Stimulated activated CD8-positive, alpha-beta memory T cell treated with anti-CD3 and anti-CD28 coated beads, Interleukin-7, amount 100 ng/mL, for 1 hour (primary cell): ENCODE results near the gene MPPE1.
"Not testable (repeated sequence)": the region's sequence is repeated elsewhere in the genome, so short reads cannot be mapped to it uniquely, and the experiment has no call there.

Experiments
- DNase-seq, 2 donors: peaks; one replicate each; pipeline ENCODE4 v3.0.0-alpha.2; 2020; ENCODE audit warnings: low read depth in 2 of 2

MPPE1 gene, protein sequence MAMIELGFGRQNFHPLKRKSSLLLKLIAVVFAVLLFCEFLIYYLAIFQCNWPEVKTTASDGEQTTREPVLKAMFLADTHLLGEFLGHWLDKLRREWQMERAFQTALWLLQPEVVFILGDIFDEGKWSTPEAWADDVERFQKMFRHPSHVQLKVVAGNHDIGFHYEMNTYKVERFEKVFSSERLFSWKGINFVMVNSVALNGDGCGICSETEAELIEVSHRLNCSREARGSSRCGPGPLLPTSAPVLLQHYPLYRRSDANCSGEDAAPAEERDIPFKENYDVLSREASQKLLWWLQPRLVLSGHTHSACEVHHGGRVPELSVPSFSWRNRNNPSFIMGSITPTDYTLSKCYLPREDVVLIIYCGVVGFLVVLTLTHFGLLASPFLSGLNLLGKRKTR

DNA sequence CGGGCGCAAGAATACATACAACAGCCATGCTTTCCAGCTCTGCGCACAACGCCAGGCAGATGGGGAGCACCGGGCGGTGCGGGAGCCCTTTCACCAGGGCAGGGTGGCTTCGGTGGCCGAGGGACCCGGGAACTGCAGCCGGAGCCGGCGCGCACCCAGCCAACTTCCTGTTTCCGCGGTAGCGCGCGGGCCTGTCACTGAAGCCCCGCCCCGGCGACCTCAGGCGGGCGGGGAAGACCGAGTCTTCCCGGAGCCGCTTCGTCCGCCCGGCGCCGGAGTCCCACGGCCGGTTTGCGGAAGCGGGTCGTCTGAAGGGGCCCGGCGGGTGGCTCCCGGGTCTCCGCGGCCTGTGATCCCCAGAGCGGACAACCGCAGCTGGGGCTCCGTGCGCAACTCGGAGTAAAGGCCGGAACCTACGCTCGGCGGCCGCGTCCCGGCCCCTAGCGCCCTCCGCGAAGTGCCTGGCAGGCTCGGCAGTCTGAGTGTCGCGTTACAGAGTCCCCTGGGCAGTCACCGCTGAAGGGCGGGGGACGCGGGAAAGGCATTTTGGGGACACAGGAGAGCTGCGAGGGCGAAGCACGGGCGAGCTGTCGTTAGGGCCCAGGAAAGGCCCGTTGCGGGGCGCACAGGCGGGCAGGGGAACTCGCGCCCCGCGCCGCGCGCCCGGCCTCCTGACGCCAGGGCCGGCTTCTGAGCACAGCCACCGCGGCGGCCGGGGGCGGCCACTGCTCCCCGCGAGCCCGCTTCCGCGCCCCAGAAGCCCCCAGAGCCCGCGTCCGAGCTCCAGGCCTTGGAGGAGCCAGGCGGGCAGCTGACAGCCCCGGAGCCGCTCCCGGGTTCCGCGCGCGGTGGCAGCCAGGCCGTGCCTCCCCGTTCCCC lies at the start of gene MPPE1:
Gene MPPE1 (minus strand): TSS at position 136 of the 879 bp plus-strand sequence. CDS start 11,053 bp downstream, outside the sequence.
- peak; percentile 65 to 67 for DNase-seq

DNA sequence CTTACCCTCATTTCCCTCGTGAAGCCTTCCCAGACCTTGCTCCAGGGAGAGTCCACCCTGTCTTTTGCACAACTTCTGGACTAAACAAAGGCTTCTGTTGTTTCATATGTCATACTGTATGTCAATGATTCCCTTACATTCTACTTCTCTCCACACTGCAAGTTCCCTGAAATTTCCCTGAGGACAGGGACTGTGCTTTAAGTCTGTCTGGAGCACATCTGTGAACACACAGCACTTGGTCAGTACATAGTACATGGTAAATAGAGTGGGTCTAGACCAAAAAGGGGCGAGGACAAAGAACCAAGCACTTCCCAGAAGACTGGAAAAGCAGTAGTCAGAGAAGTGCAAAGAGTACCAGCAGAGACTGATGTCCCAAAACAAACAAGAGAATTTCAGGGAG lies 49.5 kb upstream of the MPPE1 start:
- no peak for DNase-seq

DNA sequence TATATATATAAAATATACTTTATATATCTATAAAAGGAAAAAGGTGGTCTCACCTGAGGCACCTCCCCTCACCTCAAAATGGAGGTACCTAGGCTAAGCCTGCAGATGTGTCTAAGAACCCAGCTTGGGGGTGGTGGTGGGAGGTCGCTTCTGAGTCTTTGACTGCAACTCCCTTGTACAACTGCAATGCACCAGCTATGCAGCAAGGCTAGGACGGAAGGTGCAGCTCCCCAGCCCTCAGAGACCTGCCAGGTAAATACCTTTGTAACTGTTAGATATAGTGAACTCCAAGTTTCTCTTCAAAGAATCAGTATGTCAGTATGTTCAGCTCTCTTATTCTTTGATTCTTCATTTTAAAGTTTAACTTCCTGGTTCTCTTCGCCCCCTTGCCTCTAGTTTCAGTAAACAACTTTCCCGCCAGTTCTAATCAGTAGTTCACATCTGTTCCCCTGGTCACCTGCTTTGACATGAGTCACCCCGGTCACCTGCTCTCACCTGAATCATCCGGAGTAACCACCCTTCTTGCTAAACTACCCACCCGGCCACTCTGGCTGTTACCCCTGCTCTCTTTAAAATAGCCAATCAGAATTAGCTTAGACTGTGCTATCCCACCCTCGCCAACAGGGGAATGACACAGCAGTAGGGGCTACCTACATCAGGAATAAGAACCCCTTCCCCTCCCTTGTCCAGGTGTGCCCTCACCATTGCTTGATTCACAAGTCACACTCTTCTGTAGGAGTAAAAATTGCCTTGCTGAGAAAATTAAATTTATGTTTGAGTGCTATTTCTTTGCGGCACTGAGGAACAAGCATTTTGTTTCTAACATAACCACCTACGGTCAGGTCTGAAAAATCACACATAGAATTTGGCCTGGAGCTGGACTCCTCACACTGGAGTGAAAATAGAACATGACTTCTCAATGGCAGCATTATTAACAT lies 48.5 kb upstream of the MPPE1 start:
- no peak for DNase-seq

DNA sequence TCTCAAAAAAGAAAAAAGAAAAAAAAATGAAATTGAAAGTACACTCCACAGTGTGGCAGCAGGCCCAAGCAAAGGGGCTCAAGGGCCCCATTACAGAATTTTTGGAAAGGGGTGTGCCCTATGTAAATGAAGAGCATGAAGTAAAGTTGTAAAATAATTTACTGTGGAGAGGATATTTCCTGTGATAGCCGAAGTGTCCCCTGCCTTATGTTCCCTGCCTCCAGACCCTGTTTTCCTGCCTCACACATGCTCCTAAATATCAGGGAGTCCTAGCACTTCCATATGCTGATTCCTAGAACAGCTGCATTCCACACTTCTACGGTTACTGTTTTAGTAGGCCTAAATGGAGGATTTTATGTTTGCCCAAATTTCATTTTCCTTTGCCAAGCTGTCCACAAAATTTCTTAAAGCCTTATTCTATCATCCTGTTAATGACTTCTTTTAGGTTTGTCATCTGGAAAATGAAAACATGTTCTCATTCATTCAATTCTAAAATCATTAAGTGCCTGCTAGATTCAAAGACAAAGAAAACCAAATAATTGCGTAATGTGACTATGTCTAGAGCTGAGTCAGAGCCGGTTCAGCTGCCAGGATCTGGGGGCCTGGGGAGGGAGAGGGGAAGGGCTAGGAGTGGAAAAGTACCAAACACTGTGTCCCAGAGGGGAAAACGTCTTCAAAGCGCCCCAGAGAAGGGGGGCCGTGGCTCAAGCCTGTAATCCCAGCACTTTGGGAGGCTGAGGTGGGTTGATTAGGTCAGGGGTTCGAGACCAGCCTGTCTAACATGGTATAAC lies 47.3 kb upstream of the MPPE1 start:
- DNase-seq: no peak

DNA sequence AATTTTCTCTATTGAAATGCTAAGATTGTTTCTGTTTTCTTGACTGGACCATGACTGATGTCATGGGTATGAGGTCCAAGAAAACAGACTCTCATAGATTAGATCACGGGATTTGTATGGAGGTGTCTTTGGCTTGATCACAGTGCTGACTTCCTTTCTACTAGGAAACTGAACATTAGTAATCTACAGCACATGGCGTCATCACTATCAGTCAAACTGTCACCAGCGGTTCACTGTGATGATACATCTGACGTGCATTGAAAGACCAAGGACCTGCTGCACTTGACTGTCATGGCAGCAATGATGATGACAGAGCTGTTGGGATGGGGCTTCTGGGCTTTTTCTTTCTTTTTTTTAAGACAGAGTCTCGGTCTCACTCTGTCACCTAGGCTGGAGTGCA lies 45.0 kb upstream of the MPPE1 start:
- DNase-seq: no peak

DNA sequence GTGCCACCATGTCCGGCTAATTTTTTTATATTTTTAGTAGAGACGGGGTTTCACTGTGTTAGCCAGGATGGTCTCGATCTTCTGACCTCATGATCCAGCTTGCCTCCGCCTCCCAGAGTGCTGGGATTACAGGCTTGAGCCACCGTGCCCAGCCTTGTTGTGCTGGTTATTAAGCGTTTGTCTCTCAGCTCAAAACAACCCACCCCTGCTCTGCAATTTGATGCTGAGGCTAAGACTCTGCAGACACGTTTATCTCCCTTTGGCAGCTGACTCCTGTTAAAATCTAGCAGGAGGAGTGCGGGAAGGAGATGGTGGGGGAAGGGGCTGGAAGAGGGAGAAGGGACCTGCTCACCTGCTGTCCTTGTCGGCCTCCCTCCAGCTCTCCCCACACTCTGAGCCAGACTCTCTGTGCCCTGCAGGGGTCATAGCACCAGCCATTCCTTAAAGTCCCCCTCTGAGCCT lies 43.3 kb upstream of the MPPE1 start:
- DNase-seq: no peak

DNA sequence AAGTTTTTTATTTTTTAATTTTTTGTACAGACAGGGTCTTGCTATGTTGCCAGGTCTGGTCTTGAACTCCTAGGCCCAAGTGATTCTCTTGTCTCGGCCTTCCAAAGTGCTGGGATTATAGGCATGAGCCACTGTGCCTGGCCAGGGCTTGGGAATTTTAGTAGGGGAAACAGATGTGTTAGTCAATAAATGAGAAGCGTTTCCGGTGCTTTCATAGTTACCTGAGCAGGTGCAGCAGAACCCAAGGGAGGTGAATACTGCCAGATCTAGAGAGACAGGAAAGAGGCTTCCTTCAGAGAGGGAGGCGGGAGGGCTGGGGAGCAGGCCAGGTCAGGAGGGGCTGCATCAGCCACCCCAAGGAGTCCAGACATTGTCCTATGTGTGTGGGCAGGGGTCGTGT lies 42.7 kb upstream of the MPPE1 start:
- no peak for DNase-seq

DNA sequence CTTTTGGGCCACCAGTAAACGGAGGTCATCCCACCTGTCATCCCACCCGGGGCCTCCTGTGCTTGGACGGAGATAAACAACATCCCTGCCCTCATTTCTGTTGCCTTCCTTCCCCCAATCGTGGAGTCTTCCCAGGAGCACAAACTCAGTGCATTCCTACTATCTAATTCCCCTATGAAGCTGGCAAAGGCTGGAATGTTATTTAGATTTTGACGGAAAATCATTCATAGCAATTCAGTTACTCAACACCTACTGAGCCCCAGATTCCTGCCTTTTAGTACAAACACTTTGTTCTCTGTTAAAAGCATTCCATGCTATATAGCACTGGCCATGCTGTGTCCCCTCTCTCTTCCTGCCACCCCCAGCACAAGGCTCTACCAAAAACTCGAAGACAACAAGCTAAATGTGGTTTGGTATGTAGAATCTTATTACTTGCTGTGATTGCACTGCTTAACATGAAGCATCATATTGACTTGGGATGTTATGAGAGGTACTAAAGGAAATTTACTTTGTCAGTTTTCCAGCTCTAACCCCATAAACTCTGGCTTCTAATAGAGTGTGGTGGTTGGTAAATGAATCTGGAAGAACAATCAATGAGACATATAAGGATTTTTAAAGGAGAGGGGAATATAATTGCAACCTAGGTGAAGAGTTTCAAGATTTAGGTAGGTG lies 40.9 kb upstream of the MPPE1 start:
- no peak for DNase-seq

DNA sequence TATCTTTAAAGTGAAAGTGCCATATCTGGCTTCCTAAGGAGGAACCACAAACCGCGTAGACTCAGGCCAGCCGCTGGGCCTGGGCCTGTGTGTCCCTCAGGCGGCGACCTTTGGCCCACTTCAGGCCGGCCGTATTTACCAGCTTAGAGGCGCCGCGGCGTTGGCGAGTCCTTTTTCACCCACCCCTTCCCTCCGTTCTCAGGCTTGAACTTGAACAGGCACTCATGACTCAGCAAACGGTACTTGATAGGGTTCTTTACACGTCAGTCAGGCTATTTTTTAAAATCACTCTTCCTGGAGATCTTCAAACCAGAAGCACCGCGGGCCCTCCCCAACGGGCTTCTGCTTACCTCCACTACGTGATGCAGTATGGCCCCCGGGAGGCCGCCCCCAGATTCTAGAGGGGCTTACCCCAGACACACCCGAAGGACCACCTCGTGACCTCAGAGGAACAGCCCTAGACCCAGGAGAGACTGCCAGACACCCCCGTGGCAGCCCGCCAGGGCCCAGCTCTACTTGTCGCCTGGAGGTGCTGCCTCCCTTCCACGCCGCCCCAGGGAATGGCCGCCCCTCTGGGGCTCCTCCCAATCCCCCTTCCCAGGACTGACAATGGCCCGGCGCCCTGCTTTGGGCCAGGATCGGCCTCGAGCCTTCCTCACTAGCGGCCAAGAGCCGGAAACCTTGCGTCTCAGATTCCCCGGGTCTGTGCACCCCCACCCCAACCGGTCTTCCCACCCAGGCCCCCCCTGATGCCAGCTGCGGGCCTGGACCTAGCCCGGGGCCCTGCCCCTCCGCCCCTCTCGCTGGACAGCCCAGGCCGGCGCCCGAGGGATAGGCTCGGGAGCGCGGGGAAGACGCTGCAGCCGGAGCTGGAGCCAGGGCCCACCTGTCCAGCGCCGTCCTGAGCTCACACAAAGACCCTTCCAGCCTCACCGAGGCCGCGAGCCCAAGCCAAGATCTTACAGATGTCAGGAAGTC lies 39.4 kb upstream of the MPPE1 start:
- peak; percentile 4 to 29 for DNase-seq

DNA sequence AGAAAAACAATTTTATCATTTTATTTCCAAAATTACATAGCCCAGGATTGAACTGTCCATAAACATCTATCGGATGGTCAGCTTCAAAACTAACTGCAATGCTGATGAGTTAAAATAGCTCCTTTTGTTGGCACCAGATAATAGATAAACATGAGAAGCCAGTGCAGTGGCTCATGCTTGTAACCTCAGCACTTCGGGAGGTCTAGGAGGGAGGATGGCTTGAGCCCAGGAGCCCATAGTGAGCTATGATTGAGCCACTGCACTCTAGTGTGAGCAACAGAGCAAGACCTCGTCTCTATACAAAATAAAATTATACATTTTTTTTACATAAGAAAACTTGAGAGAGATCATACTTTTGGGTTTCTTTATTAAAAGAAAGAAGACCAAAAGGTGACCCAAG lies 38.6 kb upstream of the MPPE1 start:
- DNase-seq: no peak

DNA sequence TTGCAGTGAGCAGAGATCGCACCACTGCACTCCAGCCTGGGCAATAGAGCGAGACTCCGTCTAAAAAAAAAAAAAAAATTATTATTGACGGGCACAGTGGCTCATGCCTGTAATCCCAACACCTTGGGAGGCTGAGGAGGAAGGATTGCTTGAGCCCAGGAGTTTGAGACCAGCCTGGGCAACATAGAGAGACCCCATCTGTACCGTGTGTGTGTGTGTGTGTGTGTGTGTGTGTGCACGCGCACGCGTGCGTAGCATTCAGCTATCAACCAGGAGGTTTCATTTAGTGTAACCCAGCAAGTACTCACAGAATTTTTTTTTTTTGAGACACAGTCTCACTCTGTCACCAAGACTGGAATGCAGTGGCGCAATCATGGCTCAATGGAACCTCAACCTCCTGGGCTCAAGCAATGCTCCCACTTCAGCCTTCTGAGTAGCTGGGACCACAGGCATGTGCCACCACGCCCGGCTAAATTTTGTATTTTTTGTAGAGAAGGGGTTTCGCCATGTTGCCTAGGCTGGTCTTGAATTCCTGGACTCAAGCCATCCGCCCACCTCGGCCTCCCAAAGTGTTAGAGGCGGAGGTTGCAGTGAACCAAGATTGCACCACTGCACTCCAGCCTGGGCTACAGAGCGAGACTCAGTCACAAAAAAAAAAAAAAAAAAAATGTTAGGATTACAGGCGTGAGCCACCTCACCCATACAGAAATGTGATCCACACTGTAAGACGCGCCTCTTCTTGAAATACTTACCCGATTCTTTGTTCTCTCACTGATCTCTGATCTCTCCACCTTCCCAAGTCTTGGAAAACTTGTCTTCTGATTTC lies 37.9 kb upstream of the MPPE1 start:
- not testable (repeated sequence) for DNase-seq

DNA sequence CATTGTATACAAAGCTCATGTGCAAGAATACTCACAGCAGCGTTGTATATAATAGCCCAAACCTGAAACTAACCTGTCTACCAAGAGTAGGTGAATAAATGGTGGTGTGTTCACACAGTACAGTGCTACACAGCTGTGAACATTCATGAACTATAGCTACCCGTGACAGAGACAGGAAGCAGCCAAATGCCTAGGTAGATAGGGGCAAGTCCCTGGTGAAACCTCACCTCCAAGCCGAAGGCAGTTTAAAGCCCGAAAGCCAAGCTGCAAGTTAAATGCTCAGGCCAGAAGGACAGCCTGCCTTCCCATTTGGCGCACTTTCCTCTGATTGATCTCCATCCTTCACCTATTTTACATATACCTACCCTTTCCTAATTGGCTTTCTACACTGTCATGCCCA lies 36.7 kb upstream of the MPPE1 start:
- no peak for DNase-seq

DNA sequence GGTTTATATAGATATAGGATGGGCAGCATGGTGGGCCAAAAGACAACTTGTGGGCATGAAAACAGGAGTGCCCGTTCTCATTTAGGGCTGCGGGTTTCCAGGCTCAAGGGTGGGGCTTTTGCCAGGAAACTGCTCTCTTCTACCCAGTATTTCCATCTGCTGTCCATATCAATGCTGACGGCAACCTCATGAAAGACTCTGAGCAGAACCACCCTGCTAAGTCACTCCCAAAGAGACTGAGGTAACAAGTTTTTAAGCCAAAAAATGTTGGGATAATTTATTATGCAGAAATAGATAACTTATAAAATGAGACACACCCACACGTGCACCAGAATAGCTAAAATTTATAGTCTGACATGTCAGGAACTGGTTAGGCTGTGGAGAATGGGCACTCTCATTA lies 36.1 kb upstream of the MPPE1 start:
- DNase-seq: no peak

DNA sequence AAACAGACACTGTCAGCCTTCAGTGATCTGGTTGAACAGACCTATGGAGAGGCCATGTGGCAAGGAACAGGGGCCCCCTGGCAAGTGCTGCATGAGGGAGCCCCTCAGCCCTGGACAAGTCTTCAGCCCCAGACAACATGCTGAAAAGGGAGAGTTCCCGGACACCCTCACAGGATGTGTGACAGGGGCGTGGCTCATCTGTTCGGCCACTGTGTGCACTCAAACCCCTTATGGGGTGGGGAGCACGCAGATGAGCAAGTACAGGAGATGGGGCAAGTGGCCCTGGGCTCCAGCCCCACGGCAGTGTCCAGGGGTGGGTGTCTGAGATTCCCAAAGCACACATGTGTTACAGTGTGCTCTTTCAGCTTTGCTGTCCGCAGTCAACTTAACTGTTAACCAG lies 35.4 kb upstream of the MPPE1 start:
- DNase-seq: no peak

DNA sequence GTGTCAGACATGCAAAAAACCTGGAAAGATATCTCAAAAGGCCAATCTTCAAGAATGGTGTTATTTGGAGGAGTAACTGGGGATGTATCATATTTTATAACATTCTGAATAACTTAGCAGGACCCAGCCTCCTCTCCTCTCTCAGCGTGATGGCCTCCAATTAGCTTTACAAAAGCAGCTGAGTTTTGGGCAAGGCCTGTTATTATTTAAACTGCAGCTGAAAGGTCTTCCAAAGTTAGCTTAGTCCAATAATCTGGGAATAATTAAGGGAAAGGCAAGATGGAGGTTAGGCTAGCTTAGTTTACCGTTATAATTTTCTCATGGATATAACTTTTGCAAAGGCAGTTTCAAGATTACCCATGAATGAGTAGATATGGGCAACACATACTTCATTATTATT lies 32.8 kb upstream of the MPPE1 start:
- DNase-seq: no peak

DNA sequence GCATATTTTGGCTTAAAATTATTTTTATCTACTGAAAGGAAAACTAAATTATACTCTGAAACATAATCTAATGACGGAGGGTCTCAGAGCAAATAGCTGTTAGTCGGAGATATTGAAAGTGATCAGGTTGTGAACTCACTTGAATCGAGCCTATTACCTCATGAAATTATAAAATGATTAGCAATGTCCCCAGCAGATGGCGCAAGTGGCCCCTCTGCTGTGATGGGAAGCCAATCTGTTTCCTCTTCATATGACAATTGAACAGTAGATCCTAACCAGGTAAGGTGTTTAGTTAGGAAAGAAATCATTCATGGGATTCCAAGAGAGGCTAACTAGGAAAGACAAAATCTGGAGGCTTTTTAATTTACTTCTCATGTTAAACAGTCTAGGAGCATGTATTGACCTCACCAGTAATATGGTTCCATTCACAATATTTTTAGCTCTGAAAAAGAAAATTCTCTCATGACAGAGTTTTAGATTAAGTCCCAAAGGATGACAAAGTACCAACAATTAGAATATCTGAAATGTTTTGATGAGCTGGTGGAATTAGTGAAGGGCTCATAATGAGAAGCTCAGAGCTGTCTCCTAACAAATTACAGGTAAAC lies 29.9 kb upstream of the MPPE1 start:
- peak; percentile 44 to 60 for DNase-seq

DNA sequence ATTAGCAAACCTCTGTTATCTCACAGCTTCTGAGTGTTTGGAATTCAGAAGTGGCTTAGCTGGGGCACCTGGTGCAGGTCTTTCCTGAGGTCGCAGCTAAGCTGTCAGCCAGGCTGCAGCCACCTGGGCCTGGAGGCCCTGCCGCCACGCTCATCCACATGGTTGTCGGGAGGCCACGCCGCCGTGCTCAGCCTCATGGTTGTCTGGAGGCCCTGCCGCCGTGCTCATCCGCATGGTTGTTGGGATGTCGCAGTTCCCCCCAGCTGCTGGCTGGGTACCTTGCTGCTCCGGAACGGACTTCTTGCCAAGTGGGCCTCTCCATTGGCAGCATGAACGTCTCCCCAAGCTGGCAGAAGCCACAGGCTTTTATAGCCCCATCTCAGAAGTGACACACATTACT lies 24.3 kb upstream of the MPPE1 start:
- DNase-seq: no peak

DNA sequence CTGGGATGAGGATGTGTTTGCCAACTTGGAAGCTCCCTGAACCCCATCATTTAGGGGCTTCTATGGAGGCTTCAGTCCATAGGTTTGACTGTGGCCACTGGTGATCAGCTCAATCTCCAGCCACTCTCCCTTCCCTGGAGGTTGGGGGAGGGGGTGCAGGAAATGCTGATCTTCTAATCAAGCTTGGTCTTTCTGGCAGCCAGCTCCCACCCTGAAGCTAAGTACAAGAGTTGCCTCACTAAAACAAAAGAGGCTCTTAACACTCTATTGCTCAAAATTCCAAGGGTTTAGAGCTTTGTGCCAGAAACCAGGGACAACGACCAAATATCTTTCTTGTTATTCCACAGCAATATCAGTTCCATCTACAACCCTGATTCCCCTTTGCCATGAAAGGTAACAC lies 19.4 kb upstream of the MPPE1 start:
- no peak for DNase-seq
